ENCODE results near the gene RNF224.
"Not testable (repeated sequence)": the region's sequence is repeated elsewhere in the genome, so short reads cannot be mapped to it uniquely, and the experiment has no call there.

RNF224 gene

DNA sequence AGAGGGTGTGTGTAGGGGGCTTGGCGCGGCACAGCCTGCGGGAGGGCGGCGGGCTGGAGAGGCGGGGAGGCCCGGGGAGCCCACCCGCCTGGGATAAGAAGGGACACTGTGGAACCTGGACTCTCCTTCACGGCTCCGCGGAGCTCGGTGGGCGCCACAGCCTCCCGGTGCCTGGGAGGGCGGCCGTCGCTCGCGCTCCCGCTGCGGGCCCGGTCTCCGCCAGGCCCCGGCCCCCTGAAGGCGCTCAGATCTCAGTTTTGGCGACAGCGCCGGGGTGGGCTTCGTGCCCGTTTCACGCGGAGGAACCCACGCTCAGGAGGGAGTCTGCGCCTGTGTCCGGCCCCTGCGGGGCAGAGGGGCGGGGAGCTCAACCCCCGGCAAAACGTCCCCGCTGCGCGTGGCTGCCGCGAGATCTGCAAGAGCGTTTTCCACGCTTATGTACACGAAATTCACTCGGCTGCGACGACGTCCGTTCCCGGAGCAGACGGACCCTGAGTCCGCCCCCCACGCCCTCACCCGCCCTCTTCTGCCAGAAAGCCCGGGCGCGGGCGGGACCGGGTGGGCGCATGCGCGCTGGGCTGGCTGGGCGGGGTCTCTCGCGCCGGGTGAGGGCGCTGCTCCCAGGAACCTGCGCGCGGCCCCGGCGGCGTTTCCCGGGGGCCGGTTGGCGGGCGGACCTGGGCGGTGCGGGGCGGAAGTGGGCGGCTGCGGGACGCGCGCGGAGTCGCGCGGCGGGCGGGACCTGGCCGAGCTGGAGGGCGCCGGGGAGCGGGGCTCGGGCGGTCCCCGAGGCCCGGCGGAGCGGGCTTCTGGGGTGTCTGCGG, 27.5 kb downstream of the RNF224 start, which contains the start of gene NELFB:
NELFB (plus strand) TSS at position 704 of the 824 bp plus-strand sequence.
- peak; percentile 95 for DNase-seq (ENCODE audit: low spot score)

- peak; percentile 37 for DNase-seq (ENCODE audit: low spot score)
Measured at GRCh38 chr9:137255448-137256114, 28.3 kb downstream of the RNF224 start.

DNA sequence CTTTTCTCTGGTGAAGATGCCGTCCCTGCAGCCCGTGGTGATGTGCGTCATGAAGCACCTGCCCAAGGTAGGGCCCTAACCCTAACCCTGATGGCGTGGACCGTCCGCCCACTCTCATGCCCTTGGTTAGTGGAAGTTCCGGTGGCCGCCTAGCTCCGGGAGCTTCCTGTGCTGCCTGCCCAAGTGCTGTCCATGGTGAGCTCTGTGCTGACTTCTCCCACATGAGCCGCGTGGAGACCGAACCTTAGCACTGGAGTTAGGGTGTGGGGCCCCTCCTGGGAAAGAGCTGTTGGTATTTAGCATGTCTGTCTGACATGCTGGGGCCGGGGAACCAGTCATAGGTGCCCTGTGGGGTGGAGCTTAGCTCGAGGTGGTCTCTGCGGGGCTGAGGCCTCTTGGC, 29.1 kb downstream of the RNF224 start:
- DNase-seq (ENCODE audit: low spot score): no peak

- no peak for DNase-seq (ENCODE audit: low spot score)
Measured at GRCh38 chr9:137256856-137257255, 29.6 kb downstream of the RNF224 start.

DNA sequence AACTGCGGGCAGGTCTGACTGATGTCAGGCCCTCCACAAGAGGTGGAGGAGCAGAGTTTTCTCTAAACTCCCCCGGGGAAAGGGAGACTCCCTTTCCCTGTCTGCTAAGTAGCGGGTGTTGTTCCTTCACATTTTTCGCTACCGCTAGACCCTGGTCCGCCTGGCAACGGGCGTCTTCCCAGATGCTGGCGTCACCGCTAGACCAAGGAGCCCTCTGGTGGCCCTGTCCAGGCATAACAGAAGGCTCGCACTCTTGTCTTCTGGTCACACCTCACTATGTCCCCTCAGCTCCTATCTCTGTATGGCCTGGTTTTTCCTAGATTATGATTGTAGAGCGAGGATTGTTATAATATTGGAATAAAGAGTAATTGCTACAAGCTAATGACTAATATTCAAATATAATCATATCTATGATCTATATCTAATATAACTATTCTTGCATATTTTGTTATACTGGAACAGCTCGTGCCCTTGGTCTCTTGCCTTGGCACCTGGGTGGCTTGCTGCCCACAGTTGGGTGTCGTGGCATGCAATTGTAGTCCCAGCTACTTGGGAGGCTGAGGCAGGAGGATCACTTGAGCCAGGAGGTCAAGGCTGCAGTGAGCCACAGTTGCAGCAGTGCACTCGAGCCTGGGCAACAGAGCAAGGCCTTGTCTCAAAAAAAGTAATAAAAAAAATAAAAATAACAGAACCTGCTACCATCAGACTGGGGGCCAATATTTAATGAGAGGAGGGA, 35.0 kb downstream of the RNF224 start:
- DNase-seq (ENCODE audit: low spot score): not testable (repeated sequence)

GRCh38 chr9:137262909-137263285, 35.6 kb downstream of the RNF224 start:
- DNase-seq (ENCODE audit: low spot score): no peak

DNA sequence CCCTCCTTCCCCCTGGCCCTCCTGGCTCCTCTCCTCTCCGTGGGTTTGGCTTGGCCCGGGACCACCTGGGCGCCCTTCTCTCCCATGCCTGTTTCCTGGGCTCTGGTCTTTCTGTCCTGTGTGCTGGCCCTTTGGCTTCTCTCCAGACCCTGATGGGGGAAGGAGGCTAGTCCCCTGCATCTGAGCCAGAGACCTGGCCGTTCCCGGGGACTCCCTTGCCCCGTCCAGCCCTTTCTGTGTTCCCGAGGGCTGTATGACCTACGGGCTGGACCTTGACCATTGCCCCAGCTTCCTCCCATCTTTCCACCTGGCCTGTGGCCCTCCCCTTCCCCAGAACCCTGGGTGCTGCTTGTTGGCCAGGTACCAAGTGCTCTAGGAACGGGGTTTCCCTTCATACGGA, 36.2 kb downstream of the RNF224 start:
- no peak for DNase-seq (ENCODE audit: low spot score)

- no peak for DNase-seq (ENCODE audit: low spot score)
Measured at GRCh38 chr9:137264067-137264466, 36.8 kb downstream of the RNF224 start.

- DNase-seq (ENCODE audit: low spot score): no peak
Measured at GRCh38 chr9:137265496-137266161, 38.3 kb downstream of the RNF224 start.

- DNase-seq (ENCODE audit: low spot score): no peak
Measured at GRCh38 chr9:137266162-137266527, 38.8 kb downstream of the RNF224 start.

GRCh38 chr9:137266585-137267453, 39.5 kb downstream of the RNF224 start:
- no peak for DNase-seq (ENCODE audit: low spot score)

- DNase-seq (ENCODE audit: low spot score): no peak
Measured at GRCh38 chr9:137267933-137268355, 40.6 kb downstream of the RNF224 start.

- no peak for DNase-seq (ENCODE audit: low spot score)
Measured at GRCh38 chr9:137268538-137269201, 41.4 kb downstream of the RNF224 start.

DNA sequence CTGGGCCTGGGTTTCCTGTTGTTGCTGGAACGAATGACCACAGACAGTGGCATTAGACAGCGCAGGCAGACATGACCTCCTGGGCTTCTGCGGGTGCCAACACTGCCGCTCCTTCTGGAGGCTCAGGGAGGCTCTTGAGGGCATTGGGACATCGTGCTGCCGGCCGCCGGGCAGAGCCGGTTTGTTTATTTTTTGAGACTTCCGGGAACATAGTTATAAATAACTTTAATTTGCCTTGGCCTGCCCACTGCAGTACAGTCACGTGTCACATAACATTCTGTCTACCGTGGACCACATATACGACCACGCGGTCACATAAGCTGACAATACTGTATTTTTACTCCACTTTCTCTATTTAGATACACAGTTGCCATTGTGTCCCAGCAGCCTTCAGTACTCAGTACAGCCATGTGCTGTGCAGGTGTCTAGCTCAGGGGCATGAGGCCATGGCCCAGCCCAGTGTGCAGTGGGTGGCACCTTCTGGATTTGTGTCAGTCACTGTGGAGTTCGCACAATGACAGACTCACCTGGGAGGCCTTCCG, 42.0 kb downstream of the RNF224 start:
- DNase-seq (ENCODE audit: low spot score): no peak

- no peak for DNase-seq (ENCODE audit: low spot score)
Measured at GRCh38 chr9:137270929-137271695, 43.8 kb downstream of the RNF224 start.

- no peak for DNase-seq (ENCODE audit: low spot score)
Measured at GRCh38 chr9:137271696-137272076, 44.4 kb downstream of the RNF224 start.

DNA sequence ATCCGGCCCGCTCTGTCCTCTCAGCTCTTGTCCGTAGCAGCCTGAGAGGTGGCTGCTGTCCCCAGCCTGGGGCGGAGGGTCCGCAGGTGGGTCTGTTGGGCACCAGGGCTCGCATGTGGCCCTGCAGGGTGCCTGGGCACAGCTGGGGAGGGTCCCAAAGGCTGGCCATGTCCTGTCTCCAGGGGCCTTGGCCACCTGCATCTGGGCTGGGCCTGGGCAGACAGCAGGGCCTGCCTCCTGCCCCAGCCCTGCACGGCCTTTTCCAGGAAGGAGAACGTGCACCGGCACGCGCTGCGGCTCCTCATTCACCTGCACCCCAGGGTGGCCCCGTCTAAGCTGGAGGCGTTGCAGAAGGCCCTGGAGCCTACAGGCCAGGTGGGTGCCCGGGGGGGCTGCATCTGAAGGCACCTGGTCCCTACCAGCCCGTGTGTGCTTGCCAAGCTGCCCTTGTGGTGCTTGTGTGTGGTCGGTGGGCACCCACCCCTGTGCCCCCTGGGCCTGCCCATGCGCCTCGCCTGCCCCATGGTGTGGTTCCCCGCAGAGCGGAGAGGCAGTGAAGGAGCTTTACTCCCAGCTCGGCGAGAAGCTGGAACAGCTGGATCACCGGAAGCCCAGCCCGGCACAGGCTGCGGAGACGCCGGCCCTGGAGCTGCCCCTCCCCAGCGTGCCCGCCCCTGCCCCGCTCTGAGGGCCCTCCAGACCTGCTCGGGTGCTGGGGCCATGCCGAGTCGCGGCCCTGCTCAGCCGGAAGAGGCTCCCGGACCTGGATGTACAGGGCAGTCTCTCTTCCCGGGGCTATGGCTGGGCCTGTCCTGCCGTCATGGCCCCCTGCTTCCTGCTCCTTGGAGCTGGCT, 45.2 kb downstream of the RNF224 start:
- no peak for DNase-seq (ENCODE audit: low spot score)

DNA sequence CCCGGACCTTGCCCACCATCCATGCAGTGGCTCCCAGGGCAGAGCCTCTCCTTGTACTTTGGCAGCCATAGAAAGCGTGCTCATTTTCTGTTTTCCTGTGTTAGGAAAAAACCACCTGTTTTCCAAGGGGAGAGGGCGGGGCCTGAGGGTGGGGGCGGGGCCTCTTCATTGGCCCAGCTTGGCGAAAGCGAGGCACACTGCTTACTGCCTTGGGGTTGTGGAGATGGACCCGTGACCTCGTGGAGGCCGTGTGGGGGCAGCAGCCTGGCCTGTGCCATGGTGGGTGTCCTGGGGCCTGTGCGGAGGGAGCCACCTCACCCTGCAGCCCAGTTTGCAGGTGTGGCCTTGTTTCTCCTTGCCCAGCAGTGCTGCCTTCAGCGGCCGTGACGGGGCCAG, 45.8 kb downstream of the RNF224 start:
- no peak for DNase-seq (ENCODE audit: low spot score)

All from activated CD4-positive, alpha-beta T cell treated with anti-CD3 and anti-CD28 coated beads, Interleukin-2, Interleukin-4, amounts not matched to agents 100 ng/mL and 50 ng/mL, durations not matched to agents 16 hours and 8 hours (primary cell).